CD4-positive, alpha-beta T cell treated with Interferon alpha-2 for 1 hour (primary cell): Measurements from ENCODE around the gene TNNI3.

Experiments
- DNase-seq, 2 donors: peaks; one replicate each; pipeline ENCODE4 v3.0.0-alpha.2; 2020 to 2022

The TNNI3 gene

GRCh38 chr19:55146078-55146704 lies 11.3 kb downstream of the TNNI3 start:
- DNase-seq = peak in 1 of 2 donors; percentile 25

GRCh38 chr19:55145232-55145631 lies 12.3 kb downstream of the TNNI3 start:
- no peak for DNase-seq

- no peak for DNase-seq
Observed at GRCh38 chr19:55141696-55142095, 15.8 kb downstream of the TNNI3 start.

- no peak for DNase-seq
Observed at GRCh38 chr19:55137915-55138314, 19.6 kb downstream of the TNNI3 start.

- no peak for DNase-seq
Observed at GRCh38 chr19:55136399-55137102, 21.0 kb downstream of the TNNI3 start.

GRCh38 chr19:55134736-55135135 lies 22.8 kb downstream of the TNNI3 start:
- no peak for DNase-seq

GRCh38 chr19:55133639-55134444 lies 23.7 kb downstream of the TNNI3 start:
- no peak for DNase-seq

GRCh38 chr19:55132453-55133129 lies 24.9 kb downstream of the TNNI3 start:
- no peak for DNase-seq

- no peak for DNase-seq
Observed at GRCh38 chr19:55131421-55131820, 26.1 kb downstream of the TNNI3 start.

- no peak for DNase-seq
Observed at GRCh38 chr19:55119053-55119452, 38.5 kb downstream of the TNNI3 start.

GRCh38 chr19:55118401-55118991 lies 39.0 kb downstream of the TNNI3 start:
- DNase-seq = peak in 1 of 2 donors; percentile 36

GRCh38 chr19:55117663-55118391 lies 39.7 kb downstream of the TNNI3 start:
- DNase-seq = peak; percentile 97 to 98

GRCh38 chr19:55116859-55117662 lies 40.5 kb downstream of the TNNI3 start, which contains the start of gene PPP1R12C:
Gene PPP1R12C, minus strand, starts transcription at chr19:55117637. Its CDS starts 94 bp downstream, at chr19:55117543.
- DNase-seq = no peak

- peak; percentile 60 to 65 for DNase-seq
Observed at GRCh38 chr19:55116232-55116858, 41.2 kb downstream of the TNNI3 start.

GRCh38 chr19:55115446-55116065 lies 42.0 kb downstream of the TNNI3 start:
- DNase-seq = peak in 1 of 2 donors; percentile 24

- DNase-seq = no peak
Observed at GRCh38 chr19:55114566-55115145, 42.9 kb downstream of the TNNI3 start.

GRCh38 chr19:55113570-55114039 lies 43.9 kb downstream of the TNNI3 start:
- DNase-seq = no peak

GRCh38 chr19:55112777-55113569 lies 44.6 kb downstream of the TNNI3 start:
- no peak for DNase-seq
